CD14-positive monocyte (primary cell): Measurements from ENCODE around the gene PLAAT3. TPM values are rescaled to one million over a fixed set of nuclear protein-coding genes. Genes with fewer than 3 reads are reported as not detected.

Experiments used
- DNase-seq, 3 donors: peaks; one replicate each; pipeline ENCODE4 v3.0.0-alpha.2; 2011 to 2022
- H2AFZ ChIP-seq: 2 replicates; pipeline ENCODE4 v1.6.0; 2012; ENCODE audit warnings: mild to moderate bottlenecking, low read depth, low read length, inconsistent platforms; ENCODE audit not compliant: insufficient read depth, poor library complexity, severe bottlenecking
- H3K27ac ChIP-seq, 2 donors: 1 replicate in 1 of 2; 2 replicates in 1 of 2; pipeline ENCODE4 v1.5.1; 2012 to 2013; ENCODE audit warnings: low read length in 2 of 2, control low read depth in 1 of 2, inconsistent platforms in 1 of 2, low read depth in 1 of 2, mild to moderate bottlenecking in 1 of 2
- H3K27me3 ChIP-seq, 2 donors: one replicate each; pipeline versions ENCODE4 v1.6.0 to v1.6.1; 2011 to 2013; ENCODE audit warnings: low read length in 2 of 2; ENCODE audit not compliant: control insufficient read depth in 2 of 2, insufficient read depth in 2 of 2
- H3K36me3 ChIP-seq, 2 donors: replicated peaks in 1 of 2; 1 replicate in 1 of 2; 2 replicates in 1 of 2; pipeline versions ENCODE4 v1.5.1 to v1.6.1; 2012 to 2013; ENCODE audit warnings: low read length in 2 of 2, control low read depth in 1 of 2, inconsistent platforms in 1 of 2, mild to moderate bottlenecking in 1 of 2; ENCODE audit not compliant: insufficient read depth in 2 of 2, control insufficient read depth in 1 of 2
- H3K4me1 ChIP-seq, 2 donors: 1 replicate in 1 of 2; 2 replicates in 1 of 2; pipeline versions ENCODE4 v1.5.1 to v1.6.1; 2012 to 2013; ENCODE audit warnings: low read length in 2 of 2, control low read depth in 1 of 2, inconsistent platforms in 1 of 2, mild to moderate bottlenecking in 1 of 2, moderate library complexity in 1 of 2; ENCODE audit not compliant: insufficient read depth in 2 of 2, control insufficient read depth in 1 of 2
- H3K4me2 ChIP-seq: replicated peaks from 2 replicates; pipeline ENCODE3; 2012; ENCODE audit warnings: low read length, moderate library complexity, mild to moderate bottlenecking; ENCODE audit not compliant: poor library complexity, severe bottlenecking; ENCODE audit errors: extremely low read depth
- H3K4me3 ChIP-seq, 3 experiments: fragments of 200-600 bp in 1 of 3; sonication (generic) in 1 of 3; replicated peaks in 1 of 3; 1 replicate in 2 of 3; 2 replicates in 1 of 3; pipeline ENCODE4 v1.5.1; 2011 to 2013; ENCODE audit warnings: low read length in 3 of 3, mild to moderate bottlenecking in 3 of 3, control low read depth in 2 of 3, low read depth in 2 of 3, inconsistent platforms in 1 of 3, moderate library complexity in 1 of 3
- H3K79me2 ChIP-seq: 2 replicates; pipeline ENCODE4 v1.6.0; 2012; ENCODE audit warnings: mild to moderate bottlenecking, control low read depth, inconsistent platforms, low read length, moderate library complexity; ENCODE audit not compliant: insufficient read depth
- H3K9ac ChIP-seq: 2 replicates; pipeline ENCODE4 v1.6.0; 2017; ENCODE audit warnings: low read length, mild to moderate bottlenecking; ENCODE audit not compliant: insufficient read depth, poor library complexity, severe bottlenecking
- H3K9me3 ChIP-seq, 2 donors: replicated peaks in 1 of 2; 1 replicate in 1 of 2; 2 replicates in 1 of 2; pipeline versions ENCODE4 v1.5.1 to v1.6.1; 2012 to 2013; ENCODE audit warnings: low read length in 2 of 2, control low read depth in 1 of 2; ENCODE audit not compliant: control insufficient read depth in 1 of 2, insufficient read depth in 1 of 2
- H4K20me1 ChIP-seq: 2 replicates; pipeline ENCODE4 v1.6.0; 2012; ENCODE audit warnings: mild to moderate bottlenecking, low read length, control low read depth, moderate library complexity; ENCODE audit not compliant: insufficient read depth
- H3K27ac Mint-ChIP-seq, 7 donors: one replicate each; pipeline ENCODE4 v1.8.0; 2020; ENCODE audit warnings: mild to moderate bottlenecking in 7 of 7, mixed read lengths in 7 of 7, moderate library complexity in 6 of 7, inconsistent platforms in 2 of 7
- H3K27me3 Mint-ChIP-seq, 3 donors: one replicate each; pipeline ENCODE4 v1.8.0; 2021 to 2022; ENCODE audit warnings: low read depth in 3 of 3, mild to moderate bottlenecking in 3 of 3, mixed read lengths in 3 of 3, moderate library complexity in 3 of 3, inconsistent platforms in 1 of 3
- H3K36me3 Mint-ChIP-seq, 2 donors: one replicate each; pipeline ENCODE4 v1.8.0; 2020; ENCODE audit warnings: mixed read lengths in 2 of 2, inconsistent platforms in 1 of 2, mild to moderate bottlenecking in 1 of 2
- H3K4me1 Mint-ChIP-seq: one replicate; pipeline ENCODE4 v1.8.0; 2020; ENCODE audit warnings: mild to moderate bottlenecking, mixed read lengths
- H3K4me3 Mint-ChIP-seq, 2 donors: one replicate each; pipeline ENCODE4 v1.8.0; 2020; ENCODE audit warnings: mild to moderate bottlenecking in 2 of 2, mixed read lengths in 2 of 2, moderate library complexity in 1 of 2
- H3K9me3 Mint-ChIP-seq, 7 donors: one replicate each; pipeline ENCODE4 v1.8.0; 2020 to 2022; ENCODE audit warnings: mixed read lengths in 7 of 7, mild to moderate bottlenecking in 6 of 7, moderate library complexity in 6 of 7, inconsistent platforms in 2 of 7
- CTCF ChIP-seq: fragments of 200-600 bp; IDR thresholded peaks from one replicate; pipeline ENCODE4 v1.8.0; 2022; ENCODE audit warnings: antibody characterized with exemption, mild to moderate bottlenecking
- WGBS: methylation state at CpG from one replicate; pipeline ENCODE4 v1.1.5; 2013; ENCODE audit warnings: missing lambda C conversion rate; ENCODE audit not compliant: insufficient coverage; 5-methylcytosine and 5-hydroxymethylcytosine counted together
- intact Hi-C, 2 donors: fragments of 100-400 bp; cut with micrococcal nuclease; formaldehyde crosslinking; loops; one replicate each; pipeline versions ENCODE4 v1.15.0 to v1.15.1; 2023
- polyA plus RNA-seq, 3 donors: library from polyadenylated mRNA; depleted of rRNA in 1 of 3; unstranded in 2 of 3; stranded (reverse) in 1 of 3; fragments of 300-500 nt in 2 of 3; fragments of >200 nt in 1 of 3; fragmentation: Illumina TruSeq in 2 of 3; gene quantifications; 1 replicate in 2 of 3; 2 replicates in 1 of 3; pipeline ENCODE4 v1.2.3, GENCODE V29; 2012 to 2021

PLAAT3 gene
- polyA plus RNA-seq, 3 donors: 20.2 to 67.3 (median 34.2) TPM

DNA sequence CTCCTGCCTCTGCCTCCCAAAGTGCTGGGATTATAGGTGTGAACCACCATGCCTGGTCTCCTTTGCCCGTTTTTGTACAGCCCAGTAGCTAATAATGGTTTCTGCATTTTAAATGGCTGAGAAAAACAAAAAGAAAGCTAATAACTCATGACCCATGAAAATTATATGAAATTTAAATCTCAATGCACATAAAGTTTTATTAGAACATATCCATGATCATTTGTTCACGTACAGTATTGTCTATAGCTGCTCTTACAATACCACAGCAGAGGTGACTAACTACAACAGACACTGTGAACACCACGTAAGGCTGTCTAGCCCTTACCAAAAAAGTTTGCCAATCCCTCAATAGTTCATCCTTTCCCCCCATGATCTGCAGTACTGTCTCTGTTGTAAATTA is 44.7 kb downstream of the PLAAT3 start:
- Histone ChIP-seq H4K20me1 (no peaks in the 10 kb centered on the region), H3K27me3 (no peaks in the 10 kb centered on the region), H3K79me2 (no peaks in the 10 kb centered on the region), H3K27ac (no peak overlapping the region), H3K4me3 (no peak overlapping the region), H2AFZ (no peak overlapping the region), H3K4me1 (peaks cover 32 to 38% of the 10 kb centered on the region in 2 donors), H3K36me3 (no peaks in the 10 kb centered on the region), H3K4me2 (no peak overlapping the region), H3K9me3 (no peaks in the 10 kb centered on the region), H3K9ac (no peak overlapping the region)
- H3K9me3 Mint-ChIP-seq: peaks cover 0 to 4% (median 2%) of the 10 kb centered on the region in 7 donors
- H3K4me1 Mint-ChIP-seq: peaks cover 41% of the 10 kb centered on the region
- H3K27me3 Mint-ChIP-seq: peaks cover 0 to 3% (median 2%) of the 10 kb centered on the region in 3 donors
- peak overlapping the region in 5 of 7 donors; percentile 21 to 53 (median 32) for H3K27ac Mint-ChIP-seq
- H3K36me3 Mint-ChIP-seq: peaks cover 0 to 8% of the 10 kb centered on the region in 2 donors
- no peak overlapping the region for H3K4me3 Mint-ChIP-seq
- intact Hi-C loops: loop anchor here in 1 of 2 donors (5.0 kb wide), 1 partner anchor 53 kb away; no protein-coding TSS in a partner anchor
- DNase-seq: no peak
- no peak for TF ChIP-seq CTCF
- no CpG with 5 or more reads among the region's 3 CpGs for WGBS

GRCh38 chr11:63567044-63567840 is 47.0 kb downstream of the PLAAT3 start:
- H3K4me1 Mint-ChIP-seq: peaks cover 30% of the 10 kb centered on the region
- peak overlapping the region; percentile 97 to 99 (median 98) for H3K27ac Mint-ChIP-seq
- Histone ChIP-seq H3K4me2 (peak overlapping the region; percentile 59), H3K4me1 (peaks cover 23 to 25% of the 10 kb centered on the region in 2 donors), H2AFZ (no peak overlapping the region), H3K79me2 (no peaks in the 10 kb centered on the region), H3K27ac (peak overlapping the region; percentile 5 to 94), H3K9ac (peak overlapping the region; percentile 54), H3K9me3 (no peaks in the 10 kb centered on the region), H4K20me1 (no peaks in the 10 kb centered on the region), H3K36me3 (no peaks in the 10 kb centered on the region), H3K27me3 (no peaks in the 10 kb centered on the region), H3K4me3 (peak overlapping the region in 1 of 3 experiments; percentile 43)
- TF ChIP-seq CTCF: no peak
- WGBS: 50% methylated on average over 1 of the region's 5 CpGs
- no peaks in the 10 kb centered on the region for H3K36me3 Mint-ChIP-seq
- DNase-seq: peak; percentile 95 to 97 (median 96)
- peaks cover 0 to 3% (median 0%) of the 10 kb centered on the region in 3 donors for H3K27me3 Mint-ChIP-seq
- peaks cover 0 to 4% (median 2%) of the 10 kb centered on the region in 7 donors for H3K9me3 Mint-ChIP-seq
- intact Hi-C loops: loop anchor here in 1 of 2 donors (5.0 kb wide), 1 partner anchor 55 kb away; no protein-coding TSS in a partner anchor
- peak overlapping the region in 1 of 2 donors; percentile 85 for H3K4me3 Mint-ChIP-seq
